Measurements from ENCODE around the gene CGNL1.

- TF ChIP-seq CTCF (conservative IDR thresholded peaks at IDR 0.05; ENCODE audit: low read length): no peak
- TF ChIP-seq EZH2phosphoT487 (IDR thresholded peaks at IDR 0.05; ENCODE audit: borderline replicate concordance): no peak
Measured at GRCh38 chr15:57403017-57403416, 26.7 kb downstream of the CGNL1 start.

All from Loucy (cell line).